Right lobe of liver (tissue), 4 donors: ENCODE data around the gene SLC39A10.

Source experiments
- POLR2A ChIP-seq: fragments of 450-650 bp; IDR thresholded peaks from one replicate; pipeline ENCODE4 v1.6.1; 2017; ENCODE audit warnings: antibody characterized with exemption, mild to moderate bottlenecking
- TF ChIP-seq, protein P1 (sequence below), 4 donors: fragments of 200-600 bp in 3 of 4; fragments of 450-650 bp in 1 of 4; IDR thresholded peaks; one replicate each; pipeline versions ENCODE4 v1.5.1 to v1.8.0; 2016 to 2022; ENCODE audit warnings: antibody characterized with exemption in 4 of 4, mild to moderate bottlenecking in 2 of 4
- donor health status: DM: no; HTN: no; CAD: no.
- donor health status: DM: no; HTN: no; CAD: no.
- donor health status: DM: no; HTN: yes; CAD: no.

DNA sequence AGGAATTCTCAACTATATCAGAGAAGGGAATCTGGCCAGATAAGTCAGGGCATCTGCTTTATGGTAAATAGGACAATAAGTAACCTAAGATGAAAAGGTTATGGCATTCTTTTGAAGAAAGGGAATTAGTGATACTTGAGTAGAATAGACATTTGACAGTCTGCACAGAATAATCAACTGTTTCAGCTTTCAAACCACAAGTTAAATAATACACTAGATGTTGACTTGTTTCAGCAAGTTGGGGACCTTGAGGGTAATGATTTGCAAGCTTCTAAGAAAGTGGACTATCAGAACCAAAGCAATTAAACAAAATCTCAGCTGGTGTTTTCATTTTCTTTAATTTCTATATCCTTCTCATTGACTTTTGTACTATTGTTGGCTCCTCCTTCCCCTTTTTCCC is 54.5 kb downstream of the SLC39A10 start:
- TF ChIP-seq, protein P1, sequence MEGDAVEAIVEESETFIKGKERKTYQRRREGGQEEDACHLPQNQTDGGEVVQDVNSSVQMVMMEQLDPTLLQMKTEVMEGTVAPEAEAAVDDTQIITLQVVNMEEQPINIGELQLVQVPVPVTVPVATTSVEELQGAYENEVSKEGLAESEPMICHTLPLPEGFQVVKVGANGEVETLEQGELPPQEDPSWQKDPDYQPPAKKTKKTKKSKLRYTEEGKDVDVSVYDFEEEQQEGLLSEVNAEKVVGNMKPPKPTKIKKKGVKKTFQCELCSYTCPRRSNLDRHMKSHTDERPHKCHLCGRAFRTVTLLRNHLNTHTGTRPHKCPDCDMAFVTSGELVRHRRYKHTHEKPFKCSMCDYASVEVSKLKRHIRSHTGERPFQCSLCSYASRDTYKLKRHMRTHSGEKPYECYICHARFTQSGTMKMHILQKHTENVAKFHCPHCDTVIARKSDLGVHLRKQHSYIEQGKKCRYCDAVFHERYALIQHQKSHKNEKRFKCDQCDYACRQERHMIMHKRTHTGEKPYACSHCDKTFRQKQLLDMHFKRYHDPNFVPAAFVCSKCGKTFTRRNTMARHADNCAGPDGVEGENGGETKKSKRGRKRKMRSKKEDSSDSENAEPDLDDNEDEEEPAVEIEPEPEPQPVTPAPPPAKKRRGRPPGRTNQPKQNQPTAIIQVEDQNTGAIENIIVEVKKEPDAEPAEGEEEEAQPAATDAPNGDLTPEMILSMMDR (IDR thresholded peaks at IDR 0.05): no peak
- TF ChIP-seq POLR2A: no peak
